ENCODE results near the gene ZNF225.
"Not testable (repeated sequence)": the region's sequence is repeated elsewhere in the genome, so short reads cannot be mapped to it uniquely, and the experiment has no call there.

ZNF225 gene

DNA sequence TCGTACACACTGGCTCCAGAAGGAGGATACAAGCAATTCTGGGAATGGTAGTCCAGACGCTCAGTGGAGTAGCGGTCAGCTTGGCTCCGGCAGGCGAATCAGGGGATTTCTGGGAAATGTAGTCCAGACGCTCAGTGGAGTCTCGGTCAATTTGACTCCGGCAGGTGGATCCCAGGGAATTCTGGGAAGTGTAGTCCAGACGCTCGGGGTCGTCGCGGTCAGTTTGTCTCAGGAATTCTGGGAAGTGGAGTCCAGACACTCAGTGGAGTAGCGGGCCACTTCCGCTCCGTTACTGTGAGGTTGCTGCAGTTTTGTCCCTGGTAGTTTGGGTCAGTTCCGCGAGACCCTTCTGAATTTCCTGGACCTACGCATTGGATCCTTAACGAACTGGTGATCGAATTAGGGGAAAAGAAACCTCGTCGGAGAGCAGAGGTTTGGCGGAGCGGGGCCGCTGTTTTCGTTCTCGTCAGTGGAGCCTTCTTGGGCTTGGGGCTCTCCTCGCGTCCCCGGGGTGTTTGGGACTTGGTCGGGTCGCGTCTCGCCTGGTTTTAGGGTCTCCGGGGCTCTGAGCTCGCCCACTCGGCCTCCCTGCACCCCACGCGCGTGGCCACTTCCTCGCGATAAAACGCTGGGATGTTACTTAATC, at the start of gene ZNF225:
Gene ZNF225 (plus strand): TSS at position 262 of the 646 bp plus-strand sequence. CDS start 2,429 bp downstream, outside the sequence.
- DNase-seq: peak; percentile 93

DNA sequence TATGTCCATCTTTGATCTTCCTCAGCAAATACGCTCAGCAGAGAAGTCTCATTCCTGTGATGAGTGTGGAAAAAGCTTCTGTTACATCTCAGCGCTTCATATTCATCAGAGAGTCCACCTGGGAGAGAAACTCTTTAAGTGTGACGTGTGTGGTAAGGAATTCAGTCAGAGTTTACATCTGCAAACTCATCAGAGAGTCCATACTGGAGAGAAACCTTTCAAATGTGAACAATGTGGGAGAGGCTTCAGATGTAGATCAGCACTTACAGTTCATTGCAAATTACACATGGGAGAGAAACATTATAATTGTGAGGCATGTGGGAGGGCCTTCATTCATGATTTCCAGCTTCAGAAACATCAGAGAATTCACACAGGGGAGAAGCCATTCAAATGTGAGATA, 46.9 kb upstream of the ZNF225 start:
- no peak for DNase-seq

DNA sequence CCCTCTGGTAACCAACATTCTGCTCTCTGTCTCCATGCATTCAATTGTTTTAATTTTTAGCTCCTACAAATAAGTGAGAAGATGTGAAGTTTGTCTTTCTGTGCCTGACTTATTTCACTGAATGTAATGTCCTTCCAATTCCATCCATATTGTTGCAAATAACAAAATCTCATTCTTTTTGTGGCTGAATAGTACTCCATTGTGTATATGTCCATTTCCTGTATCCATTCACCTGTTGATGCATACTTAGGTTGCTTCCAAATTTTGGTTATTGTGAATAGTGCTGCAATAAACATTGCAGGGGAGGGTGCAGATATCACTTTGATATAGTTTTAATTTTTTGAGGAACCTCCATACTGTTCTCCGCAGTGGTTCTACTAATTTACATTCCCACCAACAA, 43.8 kb upstream of the ZNF225 start:
- no peak for DNase-seq

DNA sequence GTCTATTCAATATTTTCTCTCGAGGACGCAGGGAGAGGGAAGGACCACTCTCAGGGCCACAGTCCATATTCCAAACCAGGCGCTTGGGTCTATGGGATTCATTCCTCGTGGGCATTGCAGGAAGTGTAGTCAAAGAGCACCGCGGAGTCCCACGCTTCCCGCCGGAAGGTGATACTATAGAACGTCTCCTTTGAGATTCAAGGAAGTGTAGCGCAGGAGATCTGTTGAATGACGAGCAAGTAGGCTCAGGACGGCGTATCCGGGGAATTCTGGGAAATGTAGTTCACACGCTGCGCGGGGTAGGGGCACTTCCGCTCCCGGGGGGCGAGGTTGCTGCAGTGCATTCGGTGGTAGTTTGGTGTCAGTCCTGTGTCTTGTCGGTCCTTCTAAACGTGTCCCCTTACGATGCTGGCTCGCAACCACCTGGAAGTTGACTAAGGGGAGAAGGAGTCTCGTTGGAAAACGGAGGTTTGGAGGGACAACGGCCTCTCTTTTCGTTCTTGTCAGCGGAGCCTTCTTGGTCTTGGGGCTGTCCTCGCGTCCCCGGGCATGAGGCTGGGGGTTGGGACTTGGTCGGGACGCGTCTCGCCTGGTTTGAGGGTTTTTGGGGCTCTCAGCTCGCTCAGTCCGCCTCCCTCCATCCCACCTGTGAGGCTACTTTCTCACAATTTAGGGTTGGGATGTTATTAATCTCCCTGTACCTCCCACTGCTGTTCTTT, 41.2 kb upstream of the ZNF225 start, which contains the start of gene ZNF284:
Gene ZNF284 (plus strand): TSS at position 336 of the 719 bp plus-strand sequence. CDS start 4,231 bp downstream, outside the sequence.
- DNase-seq: peak; percentile 91

DNA sequence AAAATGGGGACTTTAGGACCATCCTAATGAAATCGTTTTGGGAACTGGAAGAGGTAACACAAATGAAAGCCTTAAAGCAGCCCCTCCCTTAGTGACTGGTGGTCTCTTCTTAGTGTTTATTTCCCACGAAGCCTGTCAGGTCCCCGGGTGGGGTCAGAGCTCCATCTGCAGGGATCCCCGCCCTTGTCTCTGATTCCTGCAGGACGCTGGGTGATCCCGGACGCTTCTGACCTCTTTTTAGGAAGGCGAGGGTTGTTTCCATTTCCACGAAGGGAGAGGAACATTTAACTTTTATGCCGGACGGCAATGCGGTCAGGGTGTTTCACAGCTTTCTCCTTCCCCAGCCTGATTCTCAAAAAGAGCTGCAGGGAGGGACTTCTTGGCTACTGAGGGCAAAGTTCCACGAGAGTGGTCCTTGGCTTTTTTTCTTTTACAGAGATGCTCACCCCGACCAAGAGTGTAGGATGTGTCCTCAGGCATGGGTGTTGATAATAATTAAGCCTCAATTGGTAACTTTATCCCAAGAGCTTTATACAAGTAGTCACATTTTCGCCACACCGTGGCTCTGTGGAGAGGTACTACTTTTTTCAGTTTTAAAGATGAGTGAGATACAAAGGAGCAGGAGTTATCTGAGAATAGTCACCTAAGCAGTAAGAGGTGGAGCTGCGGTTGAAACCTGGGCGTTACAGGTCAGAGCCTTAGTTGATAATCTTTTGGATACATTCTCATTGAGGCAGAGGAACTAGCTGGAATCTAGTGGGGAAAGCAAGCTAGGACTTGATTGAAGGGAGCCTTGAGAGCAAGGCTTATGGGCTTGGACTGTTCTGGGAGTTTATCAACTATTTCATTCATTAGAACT, 40.4 kb upstream of the ZNF225 start:
- DNase-seq: no peak

DNA sequence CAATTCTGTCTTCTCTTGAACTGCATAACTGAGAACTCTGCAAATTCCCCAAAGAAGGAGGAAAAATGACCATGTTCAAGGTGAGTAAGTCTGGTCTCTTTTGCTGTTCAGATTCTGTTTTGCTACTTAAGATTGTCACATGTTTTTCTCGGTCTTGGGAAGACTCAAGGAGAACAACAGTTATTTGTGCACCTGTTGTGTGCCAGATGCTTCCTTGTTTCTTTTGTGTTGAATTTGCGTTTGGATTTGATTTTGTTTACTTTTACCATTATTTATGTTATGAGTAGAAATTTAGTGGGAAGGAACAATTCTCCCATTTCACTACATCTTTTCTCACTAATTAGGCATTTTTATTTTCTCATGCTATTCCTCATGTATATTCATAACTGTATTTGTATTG, 36.9 kb upstream of the ZNF225 start:
- no peak for DNase-seq

DNA sequence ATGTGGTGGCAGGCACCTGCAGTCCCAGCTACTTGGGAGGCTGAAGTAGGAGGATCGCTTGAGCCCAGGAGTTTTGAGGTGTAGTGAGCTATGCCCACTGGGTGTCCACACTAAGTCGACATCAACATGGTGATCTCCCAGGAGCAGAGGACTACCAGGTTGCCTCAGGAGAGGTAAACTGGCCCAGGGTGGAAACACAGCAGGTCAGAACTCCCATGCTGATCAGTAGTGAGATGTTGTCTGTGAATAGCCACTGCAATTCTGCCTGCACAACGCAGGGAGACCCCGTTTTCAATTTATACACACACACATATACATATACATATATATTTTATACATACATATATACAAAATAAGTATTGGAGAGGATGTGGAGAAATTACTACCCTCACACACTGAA, 21.1 kb upstream of the ZNF225 start:
- no peak for DNase-seq

DNA sequence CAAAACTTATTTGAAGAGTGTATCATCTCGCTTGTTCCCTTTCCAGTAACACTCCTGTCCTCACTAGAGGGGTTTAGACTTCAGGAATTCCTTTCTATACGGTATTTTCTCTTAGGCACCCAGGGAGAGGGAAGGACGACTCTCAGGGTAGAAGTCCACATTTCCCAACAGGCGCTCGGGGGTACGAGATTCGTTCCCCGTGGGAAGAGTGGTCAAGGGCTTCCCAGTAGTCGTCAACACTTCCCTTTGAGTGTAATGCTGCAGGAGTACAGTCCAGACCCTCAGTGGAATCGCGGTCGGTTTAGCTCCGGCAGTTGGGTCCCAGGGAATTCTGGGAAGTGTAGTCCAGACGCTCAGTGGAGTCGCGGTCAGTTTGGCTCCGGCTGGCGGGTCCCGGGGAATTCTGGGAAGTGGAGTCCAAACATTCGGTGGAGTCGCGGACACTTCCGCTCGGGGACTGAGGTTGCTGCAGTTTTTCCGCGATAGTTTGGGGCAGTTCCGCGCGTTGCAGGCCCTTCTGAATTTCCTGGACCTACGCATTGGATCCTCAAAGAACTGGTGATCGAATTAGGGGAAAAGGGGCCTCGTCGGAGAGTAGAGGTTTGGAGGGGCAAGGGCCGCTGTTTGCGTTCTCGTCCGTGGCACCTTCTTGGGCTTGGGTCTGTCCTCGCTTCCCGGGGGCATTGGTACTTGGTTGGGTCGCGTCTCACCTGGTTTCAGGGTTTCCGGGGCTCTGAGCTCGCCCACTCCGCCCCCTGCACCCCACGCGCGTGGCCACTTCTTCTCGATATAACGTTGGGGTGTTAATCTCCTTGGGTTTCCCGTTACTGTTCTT, 19.1 kb upstream of the ZNF225 start, which contains the start of gene ZNF224:
Gene ZNF224 (plus strand): TSS at position 431 of the 835 bp plus-strand sequence. CDS start 3,513 bp downstream, outside the sequence.
- DNase-seq: peak; percentile 89

DNA sequence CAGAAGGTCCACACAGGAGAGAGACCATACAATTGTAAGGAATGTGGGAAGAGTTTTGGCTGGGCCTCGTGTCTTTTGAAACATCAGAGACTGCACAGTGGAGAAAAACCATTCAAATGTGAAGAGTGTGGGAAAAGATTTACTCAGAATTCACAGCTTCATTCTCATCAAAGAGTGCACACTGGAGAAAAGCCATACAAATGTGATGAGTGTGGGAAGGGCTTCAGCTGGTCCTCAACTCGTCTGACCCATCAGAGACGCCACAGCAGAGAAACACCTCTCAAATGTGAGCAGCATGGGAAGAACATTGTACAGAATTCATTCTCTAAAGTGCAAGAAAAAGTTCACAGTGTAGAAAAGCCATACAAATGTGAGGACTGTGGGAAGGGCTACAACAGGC, 5.4 kb upstream of the ZNF225 start:
- no peak for DNase-seq

DNA sequence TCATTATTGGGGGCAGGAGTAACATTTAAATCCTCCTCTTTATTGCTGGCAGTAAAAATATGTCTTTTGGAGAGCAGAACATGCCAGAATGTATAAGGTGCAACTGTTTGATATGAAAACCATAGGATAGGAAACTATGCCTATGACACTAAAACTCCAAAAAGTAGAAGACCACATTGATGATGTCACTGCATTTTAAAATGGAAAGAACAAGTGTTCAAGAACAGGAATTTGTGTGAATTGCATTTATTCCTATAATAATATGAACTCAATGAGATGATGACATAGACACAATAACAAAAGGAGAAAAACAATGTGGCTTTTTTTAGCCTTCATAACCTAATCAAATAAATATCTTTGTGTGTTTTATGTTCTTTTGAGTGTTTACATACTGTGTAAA, 3.7 kb upstream of the ZNF225 start:
- DNase-seq: no peak

DNA sequence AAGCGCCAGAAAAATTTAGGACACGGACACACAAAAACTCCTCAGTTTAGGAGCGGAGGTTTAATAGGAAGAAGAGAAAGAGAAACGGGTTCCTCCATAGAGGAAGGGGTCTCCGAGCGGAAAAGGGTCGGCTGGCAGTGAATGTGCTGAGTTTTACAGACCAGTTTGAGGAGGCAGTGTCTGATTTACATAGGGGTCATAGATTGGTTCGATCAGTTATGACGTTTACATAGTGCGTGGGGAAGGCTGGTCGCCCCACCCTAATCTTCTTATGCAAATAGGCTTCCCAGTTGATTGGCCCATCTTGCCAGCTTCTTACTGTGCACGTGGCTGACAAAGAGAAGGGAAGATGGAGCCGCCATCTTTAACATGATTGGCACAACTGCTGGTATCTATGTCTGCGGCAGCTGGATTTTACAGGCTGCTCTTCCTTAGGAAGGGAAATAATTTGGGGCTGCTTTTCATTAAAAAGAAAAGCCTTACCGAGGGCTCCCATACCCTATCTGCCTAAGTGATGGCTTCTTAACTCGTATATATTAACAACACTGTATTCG, 1.2 kb upstream of the ZNF225 start:
- no peak for DNase-seq

DNA sequence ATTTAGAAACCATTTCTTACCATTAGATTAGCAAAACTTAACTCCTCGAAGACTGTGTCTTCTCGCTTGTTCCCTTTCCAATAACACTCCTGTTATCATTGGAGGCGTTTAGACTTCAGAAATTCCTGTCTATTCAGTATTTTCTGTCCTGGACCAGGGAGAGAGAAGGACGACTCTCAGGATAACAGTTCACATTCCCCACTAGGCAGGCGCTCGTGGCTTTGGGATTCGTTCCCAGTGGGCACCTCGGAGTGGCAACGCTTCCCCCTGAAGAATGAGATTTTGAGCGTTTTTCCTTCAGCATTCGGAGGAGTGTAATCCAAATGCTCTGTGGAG, 429 bp upstream of the ZNF225 start:
- no peak for DNase-seq

DNA sequence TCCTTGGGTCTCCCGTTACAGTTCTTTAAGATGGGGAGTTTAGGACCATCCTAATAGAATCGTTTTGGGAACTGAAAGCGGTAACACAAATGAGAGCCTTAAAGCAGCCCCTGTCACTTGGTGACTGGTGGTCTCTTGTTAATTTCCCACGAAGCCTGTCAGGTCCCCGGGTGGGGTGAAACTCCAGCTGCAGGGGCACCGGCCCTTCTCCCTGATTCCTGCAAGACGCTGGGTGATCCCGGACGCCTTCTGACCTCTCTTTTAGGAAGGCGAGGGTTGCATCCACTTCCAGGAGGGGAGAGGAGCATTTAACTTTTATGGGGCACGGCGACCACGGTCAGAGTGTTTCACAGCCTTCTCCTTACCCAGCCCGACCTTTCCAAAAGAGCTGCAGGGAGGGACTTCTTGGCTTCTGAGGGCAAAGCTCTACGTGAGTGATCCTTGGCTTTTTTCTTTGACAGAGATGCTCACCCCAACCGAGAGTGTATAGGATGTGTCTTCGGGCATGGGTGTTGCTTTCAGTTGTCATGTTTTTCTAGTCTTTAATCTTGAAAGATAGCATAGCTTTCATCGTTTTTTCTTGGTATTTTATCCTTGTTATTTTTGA, 688 bp downstream of the ZNF225 start:
- DNase-seq: no peak

DNA sequence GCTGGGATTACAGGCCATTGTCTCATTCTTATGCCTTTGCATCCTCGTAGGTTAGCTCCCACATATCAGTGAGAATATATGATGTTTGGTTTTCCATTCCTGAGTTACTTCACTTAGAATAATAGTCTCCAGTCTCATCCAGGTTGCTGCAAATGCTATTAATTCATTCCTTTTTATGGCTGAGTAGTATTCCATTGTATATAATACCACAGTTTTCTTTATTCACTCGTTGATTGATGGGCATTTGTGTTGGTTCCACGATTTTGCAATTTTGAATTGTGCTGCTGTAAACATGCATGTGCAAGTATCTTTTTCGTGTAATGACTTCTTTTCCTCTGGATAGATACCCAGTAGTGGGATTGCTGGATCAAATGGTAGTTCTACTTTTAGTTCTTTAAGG, 8.0 kb downstream of the ZNF225 start:
- not testable (repeated sequence) for DNase-seq

DNA sequence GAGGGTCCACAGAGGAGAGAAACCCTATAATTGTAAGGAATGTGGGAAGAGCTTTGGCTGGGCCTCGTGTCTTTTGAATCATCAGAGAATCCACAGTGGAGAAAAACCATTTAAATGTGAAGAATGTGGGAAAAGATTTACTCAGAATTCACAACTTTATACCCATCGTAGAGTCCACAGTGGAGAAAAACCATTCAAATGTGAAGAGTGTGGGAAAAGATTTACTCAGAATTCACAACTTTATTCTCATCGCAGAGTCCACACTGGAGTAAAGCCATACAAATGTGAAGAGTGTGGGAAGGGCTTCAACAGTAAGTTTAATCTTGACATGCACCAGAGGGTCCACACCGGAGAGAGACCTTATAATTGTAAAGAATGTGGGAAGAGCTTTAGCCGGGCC, 18.8 kb downstream of the ZNF225 start:
- DNase-seq: no peak

DNA sequence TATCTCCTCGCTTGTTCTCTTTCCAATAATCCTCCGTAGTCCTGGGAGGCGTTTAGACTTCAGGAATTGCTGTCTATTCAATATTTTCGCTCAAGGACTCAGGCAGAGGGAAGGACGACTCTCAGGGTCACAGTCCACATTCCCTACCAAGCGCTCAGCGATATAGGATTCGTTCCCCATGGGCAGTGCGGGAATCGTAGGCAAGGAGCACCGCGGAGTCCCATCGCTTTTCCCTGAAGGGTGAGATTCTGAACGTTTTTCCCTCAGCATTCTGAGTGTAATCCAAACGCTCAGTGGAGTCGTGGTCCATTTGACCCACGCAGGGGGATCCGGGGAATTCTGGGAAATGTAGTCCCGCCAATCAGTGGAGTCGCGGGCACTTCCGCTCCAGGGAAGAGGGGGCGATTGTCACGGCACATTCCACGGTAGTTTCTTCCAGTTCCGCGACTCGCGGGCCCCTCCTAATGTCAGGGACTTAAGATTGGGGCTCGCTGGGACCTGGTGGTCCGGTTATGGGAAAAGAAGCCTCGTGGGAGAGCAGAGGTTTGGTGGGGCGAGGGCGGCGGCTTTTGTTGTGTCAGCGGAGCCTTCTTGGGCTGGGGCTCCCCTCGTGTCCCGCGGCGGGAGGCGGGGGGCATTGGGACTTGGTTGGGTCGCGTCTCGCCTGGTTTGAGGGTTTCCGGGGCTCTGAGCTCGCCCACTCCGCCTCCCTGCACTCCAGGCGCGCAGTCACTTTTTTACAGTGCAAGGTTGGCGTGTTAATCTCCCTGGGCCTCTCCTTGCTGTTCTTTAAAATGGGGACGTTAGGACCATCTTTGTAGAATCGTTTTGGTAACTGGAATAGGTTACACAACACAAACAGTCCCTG, 28.2 kb downstream of the ZNF225 start, which contains the start of gene ZNF234:
Gene ZNF234 (plus strand): TSS at position 364 of the 868 bp plus-strand sequence. CDS start 3,079 bp downstream, outside the sequence.
- peak; percentile 81 for DNase-seq

DNA sequence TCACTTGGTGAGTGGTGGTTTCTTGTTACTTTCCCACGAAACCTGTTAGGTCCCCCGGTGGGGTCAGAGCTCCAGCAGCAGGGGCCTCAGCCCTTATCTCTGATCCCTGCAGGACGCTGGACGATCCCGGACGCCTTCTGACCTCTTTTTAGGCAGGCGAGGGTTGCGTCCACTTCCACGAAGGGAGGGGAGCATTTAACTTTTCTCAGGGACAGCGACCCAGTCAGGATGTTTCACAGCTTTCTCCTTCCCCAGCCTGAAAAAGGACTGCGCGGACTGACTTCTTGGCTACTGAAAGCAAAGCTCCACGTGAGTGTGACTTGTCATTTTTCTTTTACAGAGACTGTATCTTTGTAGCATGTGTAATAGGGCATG, 28.8 kb downstream of the ZNF225 start:
- no peak for DNase-seq

DNA sequence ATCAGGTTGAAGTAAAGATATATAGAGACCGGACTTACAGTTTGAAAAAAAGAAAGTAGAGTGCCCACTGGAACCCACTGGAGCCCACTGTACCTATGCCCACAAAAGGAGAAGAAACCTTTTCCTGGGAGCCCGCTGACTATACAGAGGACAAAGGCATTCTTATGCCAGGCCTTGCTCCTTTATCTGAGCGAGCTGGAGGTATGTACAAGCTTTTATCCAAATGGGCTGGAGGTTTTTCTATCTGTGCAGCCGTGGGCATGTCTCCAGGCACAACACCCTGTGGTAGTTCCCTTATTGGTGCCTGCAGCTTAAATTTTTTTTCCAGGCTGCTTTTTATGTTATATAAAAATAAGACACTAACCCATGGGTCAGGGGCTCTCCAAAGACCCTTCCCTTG, 36.6 kb downstream of the ZNF225 start:
- no peak for DNase-seq

DNA sequence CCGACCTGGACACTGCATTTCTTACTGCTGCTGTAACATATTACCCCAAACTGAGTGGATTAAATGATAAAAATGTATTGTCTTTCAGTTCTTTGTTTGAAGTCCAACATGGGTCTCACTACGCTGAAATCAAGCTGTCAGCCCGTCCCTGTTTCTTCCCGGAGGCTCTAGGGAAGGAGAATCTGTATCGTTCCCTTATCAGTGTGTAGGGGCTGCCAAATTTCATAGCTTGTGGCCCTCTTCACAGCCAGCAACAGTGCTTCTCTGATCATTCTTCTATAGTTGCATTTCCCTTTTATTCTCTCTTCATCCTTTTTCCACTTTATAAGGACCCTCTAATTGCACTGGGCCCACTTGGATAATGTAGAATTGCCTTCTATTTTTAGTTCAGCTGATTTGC, 38.3 kb downstream of the ZNF225 start:
- no peak for DNase-seq

DNA sequence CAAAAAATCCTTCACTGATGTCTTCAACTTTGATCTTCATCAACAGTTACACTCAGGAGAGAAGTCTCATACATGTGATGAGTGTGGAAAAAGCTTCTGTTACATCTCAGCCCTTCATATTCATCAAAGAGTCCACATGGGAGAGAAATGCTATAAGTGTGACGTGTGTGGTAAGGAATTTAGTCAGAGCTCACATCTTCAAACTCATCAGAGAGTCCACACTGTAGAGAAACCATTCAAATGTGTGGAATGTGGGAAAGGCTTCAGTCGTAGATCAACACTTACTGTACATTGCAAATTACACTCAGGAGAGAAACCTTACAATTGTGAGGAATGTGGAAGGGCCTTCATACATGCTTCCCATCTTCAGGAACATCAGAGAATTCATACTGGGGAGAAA, 43.3 kb downstream of the ZNF225 start:
- DNase-seq: no peak

DNA sequence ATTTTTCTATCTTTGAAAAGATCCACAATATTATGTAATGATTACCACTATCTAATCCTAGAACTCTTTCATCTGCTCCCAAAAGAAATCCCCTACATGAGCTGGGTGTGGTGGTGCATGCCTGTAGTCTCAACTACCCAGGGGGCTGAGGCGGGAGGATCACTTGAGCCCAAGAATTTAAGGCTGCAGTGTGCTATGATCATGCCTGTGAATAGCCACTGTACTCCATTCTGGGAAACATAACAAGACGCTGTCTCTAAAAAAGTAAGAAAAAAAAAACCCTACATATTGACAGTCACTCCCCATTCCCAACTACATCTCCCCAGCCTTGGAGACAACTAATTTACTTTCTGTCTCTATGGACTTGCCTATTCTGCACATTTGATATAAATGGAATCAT, 50.6 kb downstream of the ZNF225 start:
- DNase-seq: no peak
